Left cardiac atrium (tissue), 4 donors: ENCODE measurements around the gene HPD. TPM values are rescaled to one million over a fixed set of nuclear protein-coding genes. Genes with fewer than 3 reads are reported as not detected.

ENCODE experiments used
- ATAC-seq, 2 donors: fragments of 200-7000 bp; cut with Tn5 transposase; one replicate each; pipeline ENCODE4 v1.9.1; 2020; ENCODE audit warnings: mild to moderate bottlenecking in 2 of 2, moderate library complexity in 2 of 2
- DNase-seq: peaks from one replicate; pipeline ENCODE4 v3.0.0-alpha.2; 2020
- intact Hi-C, 2 donors: fragments of 100-400 bp; cut with DNase I; formaldehyde crosslinking; loops; one replicate each; pipeline versions ENCODE4 v1.14.1 to v1.15.1; 2022 to 2023
- total RNA-seq, 2 donors: library from RNA; stranded (reverse); fragmentation: NEBNext Ultra II Directional; extraction: Animal tissue kit (Norgen Biotek cat#: 25700); gene quantifications; one replicate each; pipeline ENCODE4 v1.2.1, GENCODE V29; 2021
- donor health status: DM: no; HTN: yes; CAD: no.
- donor health status: DM: no; HTN: yes; CAD: no; lungs with severe emphysema.
- donor health status: DM: yes; HTN: yes; CAD: no.
- donor health status: Dilated cardiomyopathy.

HPD gene
- total RNA-seq, 2 donors from 2014 or later = 1.8 to 2.9 TPM

DNA sequence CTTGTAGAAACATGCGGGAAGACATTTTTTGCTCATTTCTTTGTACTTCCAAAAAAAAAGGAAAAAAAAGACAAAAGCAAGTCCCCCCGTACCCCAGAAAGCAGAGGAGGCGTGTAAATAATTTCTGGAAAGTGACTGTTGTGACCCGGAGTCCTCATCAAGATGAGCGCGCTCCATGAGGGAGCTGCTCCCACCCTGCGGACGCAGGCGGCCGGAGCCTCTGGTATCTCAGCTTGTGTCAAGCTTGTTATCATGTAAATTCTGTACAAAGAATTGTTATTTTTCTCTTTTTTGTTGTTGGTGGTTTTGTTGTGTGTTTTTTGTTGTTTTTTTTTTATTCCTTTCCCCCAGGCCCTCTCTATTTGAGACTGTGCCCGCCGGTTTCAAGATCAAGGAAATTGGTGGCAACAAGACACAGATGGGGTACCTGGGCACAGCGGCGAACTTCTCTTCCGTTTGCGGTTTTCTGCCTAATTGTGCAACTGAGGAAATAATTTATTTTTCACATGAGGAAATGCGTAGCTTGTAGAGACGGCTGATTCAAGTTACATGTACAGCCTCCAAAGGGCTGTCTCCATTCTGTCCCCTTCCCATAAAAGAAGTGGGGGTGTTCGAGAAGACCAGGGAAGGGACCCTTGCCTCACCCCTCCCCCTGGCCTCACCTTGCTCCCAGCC lies 27.0 kb downstream of the HPD start:
- intact Hi-C loops = no loop called here
- DNase-seq (no peak), ATAC-seq (no peak)

DNA sequence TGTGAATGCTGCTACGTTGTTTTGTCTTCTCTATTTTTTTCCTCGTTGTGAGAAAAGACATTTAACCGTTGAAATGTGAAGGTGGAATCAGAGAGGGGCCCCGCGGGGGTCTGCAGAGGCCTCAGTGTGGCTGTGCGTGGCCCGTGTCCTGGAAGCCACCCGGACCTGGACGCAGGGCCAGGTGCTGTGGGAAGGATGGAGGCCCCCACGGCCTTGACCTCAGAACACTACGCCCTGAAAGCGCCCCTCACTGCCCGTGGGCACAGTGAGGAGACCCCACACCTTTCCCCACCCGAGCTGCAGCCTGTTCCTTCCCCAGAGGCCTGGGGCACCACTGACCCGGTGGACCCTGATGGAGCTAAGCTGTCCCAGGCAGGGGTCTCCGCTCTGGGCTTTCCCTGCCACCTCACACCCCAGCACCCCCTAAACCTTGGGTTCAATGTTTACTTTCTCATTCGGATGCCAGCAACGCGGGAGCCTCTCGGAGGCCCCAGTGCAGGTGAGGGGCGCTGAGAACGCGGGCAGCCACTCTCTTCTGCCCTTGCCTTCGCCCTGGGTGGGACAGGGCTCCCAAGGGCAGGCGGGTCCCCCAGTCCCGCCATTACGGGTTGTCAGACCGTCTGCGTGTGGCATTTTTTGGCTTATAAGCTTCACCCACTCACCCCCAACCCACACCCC lies 27.9 kb downstream of the HPD start:
- intact Hi-C loops = no loop called here
- DNase-seq (no peak), ATAC-seq (no peak)

DNA sequence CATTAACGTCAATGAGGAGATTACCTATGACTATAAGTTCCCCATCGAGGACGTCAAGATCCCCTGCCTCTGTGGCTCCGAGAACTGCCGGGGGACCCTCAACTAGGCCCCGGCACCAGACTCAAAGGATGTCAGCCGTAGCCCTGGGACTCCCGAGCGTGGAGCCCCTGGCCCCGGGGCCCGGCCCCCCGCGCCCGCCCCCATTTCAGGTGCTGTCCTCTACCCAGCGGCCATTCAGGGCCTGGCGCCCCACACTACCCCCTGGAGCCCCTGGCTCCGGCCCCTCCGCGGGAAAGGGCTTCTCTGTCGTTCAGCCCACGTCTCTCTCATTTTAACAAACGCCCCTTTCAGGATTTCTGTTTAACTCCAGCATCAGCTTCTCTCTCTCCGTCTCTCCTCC lies 28.5 kb downstream of the HPD start:
- DNase-seq = no peak
- intact Hi-C loops = no loop called here
- ATAC-seq = no peak

DNA sequence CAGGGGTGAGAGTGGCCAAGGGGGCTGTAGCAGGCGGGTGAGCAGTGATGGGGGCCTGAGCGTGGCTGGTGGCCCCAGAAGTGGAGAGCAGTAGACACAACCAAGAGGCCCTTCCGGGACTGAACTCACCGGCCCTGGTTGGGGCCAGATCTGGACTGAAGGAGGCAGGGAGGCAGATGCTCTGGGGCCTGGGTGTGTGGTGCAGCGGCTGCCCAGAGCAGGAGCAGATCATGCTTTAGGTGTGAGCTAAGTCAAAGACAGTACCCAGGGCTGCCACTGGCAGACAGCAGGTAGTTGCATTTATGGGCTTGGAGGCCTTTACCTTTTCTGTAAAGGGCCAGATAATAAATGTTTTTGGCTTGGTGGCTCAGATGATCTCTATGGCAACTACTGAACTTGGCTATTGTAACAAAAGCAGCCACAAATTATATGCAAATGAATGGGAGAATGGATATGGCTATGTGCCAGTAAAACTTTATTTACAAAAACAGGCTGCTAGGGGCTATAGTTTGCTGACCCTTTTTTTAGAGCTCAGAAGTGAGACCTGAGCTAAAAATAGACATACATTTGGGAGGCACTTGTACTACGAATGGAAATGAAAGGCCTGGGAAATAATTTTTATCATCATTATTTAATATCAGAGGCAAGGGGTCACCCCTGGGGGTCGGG lies 29.3 kb downstream of the HPD start:
- ATAC-seq = no peak
- intact Hi-C loops = loop anchor here in 1 of 2 donors (10.0 kb wide), 1 partner anchor 55 kb away; the partner anchor contains the start of gene PSMD9
- no peak for DNase-seq

DNA sequence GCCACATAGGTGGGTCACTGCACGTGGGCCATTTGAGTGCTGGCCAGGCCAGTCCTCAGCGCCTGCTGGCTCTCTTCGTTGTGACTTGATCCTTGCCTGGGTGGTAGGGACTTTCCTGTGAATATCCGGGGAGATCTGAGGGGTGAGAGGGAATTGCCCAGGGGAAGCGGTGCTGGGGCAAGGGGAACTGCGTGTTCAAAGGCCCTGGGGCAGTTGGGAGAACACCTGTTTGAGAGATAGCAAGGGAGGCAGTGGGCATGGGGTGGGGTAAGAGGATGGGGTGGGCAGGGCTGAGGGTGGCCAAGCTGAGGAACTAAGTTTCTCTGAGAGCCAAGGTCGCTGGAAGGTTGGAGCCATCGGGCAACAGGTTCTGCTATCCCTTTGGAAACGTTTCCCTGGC lies 29.8 kb downstream of the HPD start:
- ATAC-seq = no peak
- no peak for DNase-seq
- intact Hi-C loops = loop anchor here in 1 of 2 donors (10.0 kb wide), 1 partner anchor 56 kb away; the partner anchor contains the start of gene PSMD9

DNA sequence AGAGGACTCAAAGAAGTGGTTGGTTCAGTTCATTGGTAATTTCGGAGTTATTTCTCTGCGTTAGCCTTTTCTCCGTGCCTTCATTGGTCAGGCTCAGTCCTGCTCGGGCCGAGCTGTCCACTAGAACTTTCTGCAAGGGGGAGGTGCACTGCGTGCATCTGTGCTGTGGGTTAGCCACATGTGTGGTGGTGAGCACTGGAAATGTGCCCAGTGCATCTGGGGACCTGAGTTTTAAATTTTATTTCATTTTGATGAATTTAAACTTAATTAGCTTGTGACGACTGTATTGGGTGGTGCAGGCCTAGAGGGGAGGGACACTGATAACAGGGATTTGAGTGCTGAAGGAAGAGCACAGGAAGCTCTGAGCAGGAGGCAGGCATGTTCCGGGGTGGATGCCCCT lies 30.4 kb downstream of the HPD start:
- intact Hi-C loops = loop anchor here in 1 of 2 donors (10.0 kb wide), 1 partner anchor 56 kb away; the partner anchor contains the start of gene PSMD9

DNA sequence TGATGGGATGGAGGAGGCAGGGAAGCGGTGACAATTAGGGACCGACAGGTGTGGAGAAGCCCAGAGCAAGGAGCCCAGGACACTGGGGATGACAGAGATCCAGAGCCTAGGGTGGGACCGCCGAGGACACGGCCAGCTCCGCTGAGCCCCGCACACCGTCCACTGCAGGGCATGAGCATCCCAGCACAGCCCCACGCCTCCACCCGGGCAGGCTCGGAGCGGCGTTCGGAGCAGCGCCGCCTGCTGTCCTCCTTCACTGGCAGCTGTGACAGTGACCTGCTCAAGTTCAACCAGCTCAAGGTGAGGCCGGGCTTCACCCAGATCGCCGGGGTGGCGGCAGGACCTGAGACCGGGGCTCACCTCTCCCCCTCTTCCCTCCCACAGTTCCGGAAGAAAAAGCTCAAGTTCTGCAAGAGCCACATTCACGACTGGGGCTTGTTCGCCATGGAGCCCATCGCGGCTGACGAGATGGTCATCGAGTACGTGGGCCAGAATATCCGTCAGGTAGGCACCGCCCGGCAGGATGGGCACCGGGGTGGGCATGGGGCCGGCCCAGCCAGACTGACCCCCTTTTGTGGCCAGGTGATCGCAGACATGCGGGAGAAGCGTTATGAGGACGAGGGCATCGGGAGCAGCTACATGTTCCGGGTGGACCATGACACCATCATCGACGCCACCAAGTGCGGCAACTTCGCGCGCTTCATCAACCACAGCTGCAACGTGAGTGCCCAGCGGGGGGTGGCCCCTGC lies 31.1 kb downstream of the HPD start:
- intact Hi-C loops = loop anchor here in 1 of 2 donors (10.0 kb wide), 1 partner anchor 57 kb away; the partner anchor contains the start of gene PSMD9
- no peak for ATAC-seq
- no peak for DNase-seq

More for the DNA sequence above, 30.4 kb downstream of the HPD start:
- ATAC-seq = no peak
- no peak for DNase-seq

DNA sequence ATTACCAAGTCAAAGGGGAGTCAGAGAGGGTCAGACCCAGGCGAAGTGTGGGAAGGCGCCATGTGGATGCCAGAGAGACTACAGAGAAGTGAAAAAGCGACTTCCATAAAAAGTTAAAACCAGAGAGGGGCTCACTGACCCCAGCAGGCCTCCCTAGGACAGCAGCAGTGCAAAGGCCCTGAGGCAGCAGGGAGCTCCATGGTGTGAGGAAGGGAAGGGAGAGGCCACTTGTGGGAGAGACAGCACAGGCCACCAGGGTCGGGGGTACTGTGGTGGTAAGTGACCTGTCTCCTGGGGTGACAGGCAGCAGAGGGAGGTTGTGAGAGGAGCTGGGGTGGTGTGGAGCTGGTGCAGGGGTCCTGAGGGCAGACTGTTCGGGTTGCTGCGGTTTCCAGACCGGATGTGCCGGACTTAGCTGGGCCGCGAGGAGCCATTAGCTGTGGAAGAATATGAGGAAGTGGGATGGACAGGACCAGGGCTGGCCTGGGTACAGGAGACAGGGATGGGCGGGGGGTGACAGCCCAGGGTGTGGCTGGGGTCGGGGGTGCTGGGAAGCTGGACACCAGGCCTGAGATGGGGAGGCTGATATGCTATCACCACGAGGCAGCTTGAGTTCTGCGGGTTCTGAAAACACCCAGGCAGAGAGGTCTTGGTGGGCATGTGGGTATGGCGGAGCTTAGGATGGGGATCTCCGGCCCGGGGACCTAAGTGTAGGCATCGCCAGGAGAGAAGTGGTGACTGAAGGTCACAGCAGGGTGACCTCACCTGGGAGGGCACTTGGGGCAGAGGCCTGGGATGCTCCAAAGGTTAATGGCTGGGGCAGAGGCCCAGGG lies 32.1 kb downstream of the HPD start:
- DNase-seq (no peak), ATAC-seq (no peak)
- intact Hi-C loops = loop anchor here in 1 of 2 donors (10.0 kb wide), 1 partner anchor 58 kb away; the partner anchor contains the start of gene PSMD9

DNA sequence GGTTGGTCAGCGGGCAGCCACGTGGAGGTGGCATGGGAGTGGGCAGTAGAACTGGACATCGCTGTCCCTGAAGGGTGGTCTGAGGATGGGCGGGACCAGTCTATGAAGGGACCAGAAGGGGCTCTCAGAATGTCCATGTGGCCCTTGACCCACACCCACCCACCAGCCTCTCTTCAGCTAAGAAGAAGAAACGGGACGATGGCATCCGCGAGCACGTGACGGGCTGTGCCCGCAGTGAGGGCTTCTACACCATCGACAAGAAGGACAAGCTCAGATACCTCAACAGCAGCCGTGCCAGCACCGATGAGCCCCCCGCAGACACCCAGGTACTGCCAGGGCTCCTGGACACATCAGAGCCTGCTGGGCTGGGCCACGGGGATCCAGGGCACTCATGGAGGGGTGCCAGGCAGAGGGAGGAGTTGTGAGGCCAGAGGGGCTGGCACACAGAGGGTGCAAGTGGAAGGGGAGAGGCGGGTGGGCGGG lies 33.6 kb downstream of the HPD start:
- DNase-seq (no peak), ATAC-seq (no peak)
- intact Hi-C loops = loop anchor here in 1 of 2 donors (10.0 kb wide), 1 partner anchor 60 kb away; the partner anchor contains the start of gene PSMD9

DNA sequence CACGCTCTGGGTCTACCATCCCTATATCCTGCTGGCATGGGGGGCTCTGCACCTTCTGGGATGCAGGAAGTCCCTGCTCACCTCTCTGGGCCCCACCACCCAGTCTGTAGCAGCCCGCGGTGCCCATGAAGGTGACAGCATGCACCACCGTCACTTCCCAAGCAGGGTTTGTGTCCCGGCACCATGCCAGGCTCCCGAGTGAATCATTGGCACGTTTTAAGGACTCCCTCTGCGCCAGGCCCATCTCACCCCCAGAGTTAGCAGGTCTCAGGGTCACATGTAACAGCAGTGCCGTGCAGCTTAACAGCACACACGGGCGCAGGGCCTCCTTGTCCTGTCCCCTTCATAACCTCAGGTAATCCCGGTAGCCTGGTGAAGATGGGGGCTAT lies 34.9 kb downstream of the HPD start:
- DNase-seq = no peak
- no peak for ATAC-seq

DNA sequence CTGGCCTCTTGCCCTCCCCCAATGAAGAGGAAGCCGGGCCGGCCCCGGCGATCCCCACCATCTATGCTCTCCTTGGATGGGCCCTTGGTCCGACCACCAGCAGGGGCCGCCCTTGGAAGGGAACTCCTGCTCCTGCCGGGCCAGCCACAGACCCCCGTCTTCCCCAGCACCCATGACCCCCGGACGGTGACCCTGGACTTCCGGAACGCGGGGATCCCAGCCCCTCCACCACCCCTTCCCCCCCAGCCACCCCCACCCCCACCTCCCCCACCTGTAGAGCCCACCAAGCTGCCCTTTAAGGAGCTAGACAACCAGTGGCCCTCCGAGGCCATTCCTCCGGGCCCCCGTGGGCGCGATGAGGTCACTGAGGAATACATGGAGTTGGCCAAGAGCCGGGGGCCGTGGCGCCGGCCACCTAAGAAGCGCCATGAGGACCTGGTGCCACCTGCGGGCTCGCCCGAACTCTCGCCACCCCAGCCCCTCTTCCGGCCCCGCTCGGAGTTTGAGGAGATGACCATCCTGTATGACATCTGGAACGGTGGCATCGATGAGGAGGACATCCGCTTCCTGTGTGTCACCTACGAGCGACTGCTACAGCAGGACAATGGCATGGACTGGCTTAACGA lies 35.4 kb downstream of the HPD start:
- intact Hi-C loops = loop anchor here in 1 of 2 donors (10.0 kb wide), 1 partner anchor 62 kb away; the partner anchor contains the start of gene PSMD9
- DNase-seq (no peak), ATAC-seq (peak; percentile 6 to 13)

More for the DNA sequence above, 34.9 kb downstream of the HPD start:
- intact Hi-C loops = loop anchor here in 1 of 2 donors (10.0 kb wide), 1 partner anchor 61 kb away; the partner anchor contains the start of gene PSMD9

DNA sequence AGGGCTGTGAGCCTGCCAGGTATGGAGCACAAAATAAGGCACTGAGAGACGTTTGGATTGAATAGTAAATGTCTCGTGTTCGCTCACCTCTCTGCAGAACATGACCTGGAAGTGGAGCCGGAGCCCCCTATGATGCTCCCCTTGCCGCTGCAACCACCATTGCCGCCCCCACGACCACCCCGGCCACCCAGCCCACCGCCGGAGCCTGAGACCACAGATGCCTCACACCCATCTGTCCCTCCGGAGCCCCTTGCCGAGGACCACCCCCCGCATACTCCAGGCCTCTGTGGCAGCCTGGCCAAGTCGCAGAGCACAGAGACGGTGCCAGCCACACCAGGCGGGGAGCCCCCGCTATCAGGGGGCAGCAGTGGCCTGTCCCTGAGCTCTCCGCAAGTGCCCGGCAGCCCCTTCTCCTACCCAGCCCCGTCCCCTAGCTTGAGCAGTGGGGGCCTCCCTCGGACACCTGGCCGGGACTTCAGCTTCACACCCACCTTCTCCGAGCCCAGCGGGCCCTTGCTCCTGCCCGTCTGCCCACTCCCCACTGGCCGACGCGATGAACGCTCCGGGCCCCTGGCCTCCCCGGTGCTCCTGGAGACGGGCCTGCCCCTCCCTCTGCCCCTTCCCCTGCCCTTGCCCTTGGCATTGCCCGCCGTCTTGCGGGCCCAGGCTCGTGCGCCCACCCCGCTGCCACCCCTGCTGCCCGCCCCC lies 36.1 kb downstream of the HPD start:
- ATAC-seq (peak in 1 of 2 donors; percentile 6), DNase-seq (no peak)
- intact Hi-C loops = loop anchor here in 1 of 2 donors (10.0 kb wide), 1 partner anchor 62 kb away; the partner anchor contains the start of gene PSMD9

DNA sequence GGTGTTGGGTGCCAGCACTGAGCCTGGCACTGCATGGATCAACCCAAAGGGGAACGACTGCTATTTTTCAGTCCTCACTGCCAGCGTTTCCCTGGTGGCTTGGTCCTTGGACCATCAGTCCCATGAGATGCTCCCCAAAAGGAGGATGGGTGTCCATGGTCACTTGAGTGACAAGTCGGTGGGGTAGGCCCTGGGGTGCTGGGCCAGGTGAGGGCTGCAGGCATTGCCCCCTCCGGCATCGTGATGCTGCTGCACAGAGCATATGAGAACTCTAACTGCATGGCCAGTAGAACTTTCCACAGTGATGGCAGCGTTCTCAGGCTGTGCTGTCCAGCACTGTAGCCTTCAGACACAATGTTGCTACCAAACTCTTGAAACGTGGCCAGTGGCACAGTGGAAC lies 38.6 kb downstream of the HPD start:
- DNase-seq (no peak), ATAC-seq (no peak)
- intact Hi-C loops = loop anchor here in 1 of 2 donors (10.0 kb wide), 1 partner anchor 65 kb away; the partner anchor contains the start of gene PSMD9

DNA sequence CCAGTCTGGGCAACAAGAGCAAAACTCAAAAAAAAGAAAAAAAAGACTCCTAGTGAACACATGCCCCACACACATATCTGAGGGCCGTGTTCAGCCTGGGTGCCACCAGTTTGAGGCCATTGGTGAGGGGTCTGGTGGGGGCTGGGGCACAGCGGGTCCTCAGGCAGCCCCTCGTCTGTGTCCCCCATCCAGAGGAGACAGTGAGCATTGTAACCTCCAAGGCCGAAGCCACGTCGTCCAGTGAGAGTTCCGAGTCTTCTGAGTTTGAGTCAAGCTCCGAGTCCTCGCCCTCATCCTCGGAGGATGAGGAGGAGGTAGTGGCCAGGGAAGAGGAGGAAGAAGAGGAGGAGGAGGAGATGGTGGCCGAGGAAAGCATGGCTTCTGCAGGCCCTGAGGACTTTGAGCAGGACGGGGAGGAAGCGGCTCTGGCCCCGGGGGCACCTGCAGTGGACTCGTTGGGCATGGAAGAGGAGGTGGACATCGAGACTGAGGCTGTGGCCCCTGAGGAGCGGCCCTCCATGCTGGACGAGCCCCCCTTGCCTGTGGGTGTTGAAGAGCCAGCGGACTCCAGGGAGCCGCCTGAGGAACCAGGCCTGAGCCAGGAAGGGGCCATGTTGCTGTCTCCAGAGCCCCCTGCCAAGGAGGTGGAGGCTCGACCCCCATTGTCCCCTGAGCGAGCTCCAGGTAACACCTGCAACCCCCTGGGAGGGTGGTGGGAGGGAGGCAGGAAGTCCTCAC lies 39.3 kb downstream of the HPD start:
- ATAC-seq = no peak
- DNase-seq = no peak
- intact Hi-C loops = no loop called here

DNA sequence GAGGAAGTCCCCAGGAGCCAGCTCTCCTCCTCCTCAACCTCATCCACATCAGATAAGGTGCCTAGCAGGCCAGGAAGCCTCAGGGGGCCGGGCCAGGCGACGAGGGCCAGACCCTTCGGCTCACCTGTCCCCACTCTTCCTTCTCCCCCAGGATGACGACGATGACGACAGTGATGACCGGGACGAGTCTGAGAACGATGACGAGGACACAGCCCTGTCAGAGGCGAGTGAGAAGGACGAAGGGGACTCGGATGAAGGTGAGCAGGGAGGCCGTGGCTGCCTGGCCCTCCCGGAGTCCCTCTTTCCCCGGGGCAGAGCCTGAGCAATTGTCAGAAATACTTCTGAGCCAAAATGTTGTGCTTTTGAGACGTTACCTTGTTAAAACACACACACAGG lies 41.0 kb downstream of the HPD start:
- no peak for DNase-seq
- ATAC-seq = no peak
- intact Hi-C loops = no loop called here
